Gastrocnemius medialis (tissue), 4 donors: ENCODE data around the gene ANTXR2. TPM values are rescaled to one million over a fixed set of nuclear protein-coding genes. Genes with fewer than 3 reads are reported as not detected.

Experiments used
- ATAC-seq, 2 donors: fragments of 150-250 bp; one replicate each; pipeline ENCODE4 v1.9.1; 2016
- DNase-seq, 2 donors: peaks; one replicate each; pipeline ENCODE4 v3.0.0-alpha.2; 2019
- H3K27ac ChIP-seq, 4 donors: fragments of 200-600 bp; sonication (generic); 1 replicate in 1 of 4; 2 replicates in 3 of 4; pipeline ENCODE4 v1.5.1; 2016 to 2018; ENCODE audit warnings: mild to moderate bottlenecking in 2 of 4, moderate library complexity in 1 of 4
- H3K27me3 ChIP-seq, 3 donors: fragments of 200-600 bp; sonication (generic) in 2 of 3; 1 replicate in 1 of 3; 2 replicates in 2 of 3; pipeline versions ENCODE4 v1.5.1 to v1.6.0; 2016 to 2019; ENCODE audit warnings: mild to moderate bottlenecking in 1 of 3, moderate library complexity in 1 of 3
- H3K36me3 ChIP-seq, 2 donors: fragments of 200-600 bp; sonication (generic) in 1 of 2; one replicate each; pipeline ENCODE4 v1.5.1; 2017 to 2018
- H3K4me1 ChIP-seq, 2 donors: fragments of 200-600 bp; sonication (generic) in 1 of 2; one replicate each; pipeline ENCODE4 v1.5.1; 2016 to 2017; ENCODE audit warnings: mild to moderate bottlenecking in 2 of 2
- H3K4me3 ChIP-seq, 4 donors: fragments of 200-600 bp; sonication (generic) in 3 of 4; 1 replicate in 1 of 4; 2 replicates in 3 of 4; pipeline ENCODE4 v1.5.1; 2016 to 2019; ENCODE audit warnings: mild to moderate bottlenecking in 2 of 4
- H3K9me3 ChIP-seq, 3 donors: fragments of 200-600 bp; sonication (generic) in 2 of 3; 1 replicate in 1 of 3; 2 replicates in 2 of 3; pipeline ENCODE4 v1.5.1; 2016 to 2019
- CTCF ChIP-seq, 5 experiments: fragments of 450-650 bp in 3 of 5; fragments of 200-600 bp in 2 of 5; sonication (generic) in 2 of 5; IDR thresholded peaks in 4 of 5; conservative IDR thresholded peaks in 1 of 5; 1 replicate in 4 of 5; 2 replicates in 1 of 5; pipeline ENCODE4 v1.5.1; 2016 to 2019; ENCODE audit warnings: antibody characterized with exemption in 5 of 5, mild to moderate bottlenecking in 3 of 5, moderate library complexity in 3 of 5
- POLR2A ChIP-seq, 2 donors: fragments of 450-650 bp; IDR thresholded peaks; one replicate each; pipeline ENCODE4 v1.6.1; 2017; ENCODE audit warnings: antibody characterized with exemption in 2 of 2, mild to moderate bottlenecking in 2 of 2, moderate library complexity in 2 of 2
- in situ Hi-C, 4 donors: fragments of 200-750 bp; cut with MboI; loops; one replicate each; pipeline versions ENCODE4 v1.15.0 to v1.8.0; 2017; ENCODE audit warnings: low sequenced_read_pairs in 4 of 4
- intact Hi-C: fragments of 100-400 bp; cut with DNase I; formaldehyde crosslinking; loops from one replicate; pipeline ENCODE4 v1.15.1; 2023; ENCODE audit warnings: low total_unique reads
- total RNA-seq, 4 donors: library from RNA; depleted of rRNA; stranded (reverse); fragments of >200 nt; gene quantifications; one replicate each; pipeline versions ENCODE4 v1.1.0 to v1.2.3, GENCODE V29; 2016

Gene ANTXR2
- total RNA-seq, 4 donors from 2014 or later: 14.5 to 41.0 (median 23.1) TPM

DNA sequence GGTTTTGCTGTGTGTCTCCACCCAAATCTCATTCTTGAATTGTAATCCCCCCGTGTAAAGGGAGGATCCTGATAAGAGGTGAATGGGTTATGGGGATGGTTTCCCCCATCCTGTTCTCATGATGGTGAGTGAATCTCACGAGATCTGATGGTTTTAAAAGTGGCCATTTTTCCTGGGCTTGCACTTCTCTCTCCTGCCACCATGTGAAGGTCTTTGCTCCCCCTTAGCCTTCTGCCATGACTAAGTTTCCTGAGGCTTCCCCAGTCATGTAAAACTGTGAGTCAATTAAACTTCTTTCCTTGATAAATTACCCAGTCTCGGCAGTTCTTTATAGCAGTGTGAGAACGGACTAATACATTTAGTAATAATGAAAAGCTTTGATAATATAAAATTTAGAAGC is 46.9 kb downstream of the ANTXR2 start:
- Histone ChIP-seq H3K27ac (no peak overlapping the region), H3K9me3 (no peaks in the 10 kb centered on the region), H3K4me3 (no peak overlapping the region), H3K27me3 (no peaks in the 10 kb centered on the region), H3K4me1 (no peaks in the 10 kb centered on the region), H3K36me3 (peaks cover 0 to 19% of the 10 kb centered on the region in 2 donors)
- in situ Hi-C loops (no loop called here), intact Hi-C loops (no loop called here)
- ATAC-seq: no peak
- no peak for TF ChIP-seq POLR2A (IDR thresholded peaks at IDR 0.05)
- DNase-seq: no peak

DNA sequence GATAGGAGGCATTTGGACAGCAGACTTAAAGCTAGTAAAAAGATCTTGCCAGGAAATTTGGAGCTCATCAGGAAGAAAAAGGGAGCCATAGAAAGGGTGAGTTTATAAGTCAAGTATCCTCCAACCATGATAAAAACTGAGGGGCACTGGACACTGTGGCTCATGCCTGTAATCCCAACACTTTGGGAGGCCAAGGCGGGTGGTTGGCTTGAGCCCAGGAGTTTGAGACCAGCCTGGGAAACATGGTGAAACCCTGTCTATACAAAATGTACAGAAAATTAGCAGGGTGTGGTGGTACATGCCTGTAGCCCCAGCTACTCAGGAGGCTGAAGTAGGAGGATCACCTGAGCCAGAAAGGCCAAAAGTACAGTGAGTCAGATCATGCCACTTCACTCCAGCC is 48.7 kb downstream of the ANTXR2 start:
- intact Hi-C loops (no loop called here), in situ Hi-C loops (no loop called here)
- ATAC-seq (no peak), DNase-seq (no peak)
- H3K9me3 ChIP-seq: no peaks in the 10 kb centered on the region
- TF ChIP-seq POLR2A (IDR thresholded peaks at IDR 0.05): no peak
- no peak for TF ChIP-seq CTCF (IDR thresholded peaks at IDR 0.05 in 4 of 5, conservative IDR thresholded peaks at IDR 0.05 in 1 of 5)
- H3K27ac ChIP-seq: no peak overlapping the region
- H3K4me3 ChIP-seq: no peak overlapping the region
- H3K36me3 ChIP-seq: peaks cover 0 to 9% of the 10 kb centered on the region in 2 donors
- H3K4me1 ChIP-seq: no peaks in the 10 kb centered on the region
- no peaks in the 10 kb centered on the region for H3K27me3 ChIP-seq

DNA sequence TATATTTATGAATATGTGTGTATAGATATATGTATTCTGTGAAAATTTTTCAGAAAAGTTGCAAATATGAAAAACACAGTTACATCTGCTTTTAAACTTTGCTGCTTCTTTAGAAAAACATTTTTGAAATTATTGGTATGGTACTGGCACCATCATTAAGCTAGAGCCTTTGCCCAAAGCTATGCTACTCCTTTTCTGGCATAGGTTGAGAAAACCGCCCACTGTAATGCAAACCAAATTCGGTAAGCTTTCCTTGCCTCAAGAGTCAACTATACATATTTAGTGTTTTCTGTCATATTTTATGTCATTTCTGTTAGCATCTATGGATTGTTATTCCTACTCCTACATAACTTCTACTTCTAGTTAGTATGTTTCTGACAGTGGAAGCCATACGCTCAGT is 50.7 kb downstream of the ANTXR2 start:
- Histone ChIP-seq H3K36me3 (peaks cover 0 to 5% of the 10 kb centered on the region in 2 donors), H3K4me3 (no peak overlapping the region), H3K27me3 (no peaks in the 10 kb centered on the region), H3K4me1 (no peaks in the 10 kb centered on the region), H3K27ac (no peak overlapping the region), H3K9me3 (no peaks in the 10 kb centered on the region)
- ATAC-seq: no peak
- DNase-seq: no peak
- in situ Hi-C loops: no loop called here
- no peak for TF ChIP-seq CTCF (IDR thresholded peaks at IDR 0.05 in 4 of 5, conservative IDR thresholded peaks at IDR 0.05 in 1 of 5)
- TF ChIP-seq POLR2A (IDR thresholded peaks at IDR 0.05): no peak
- intact Hi-C loops: no loop called here

DNA sequence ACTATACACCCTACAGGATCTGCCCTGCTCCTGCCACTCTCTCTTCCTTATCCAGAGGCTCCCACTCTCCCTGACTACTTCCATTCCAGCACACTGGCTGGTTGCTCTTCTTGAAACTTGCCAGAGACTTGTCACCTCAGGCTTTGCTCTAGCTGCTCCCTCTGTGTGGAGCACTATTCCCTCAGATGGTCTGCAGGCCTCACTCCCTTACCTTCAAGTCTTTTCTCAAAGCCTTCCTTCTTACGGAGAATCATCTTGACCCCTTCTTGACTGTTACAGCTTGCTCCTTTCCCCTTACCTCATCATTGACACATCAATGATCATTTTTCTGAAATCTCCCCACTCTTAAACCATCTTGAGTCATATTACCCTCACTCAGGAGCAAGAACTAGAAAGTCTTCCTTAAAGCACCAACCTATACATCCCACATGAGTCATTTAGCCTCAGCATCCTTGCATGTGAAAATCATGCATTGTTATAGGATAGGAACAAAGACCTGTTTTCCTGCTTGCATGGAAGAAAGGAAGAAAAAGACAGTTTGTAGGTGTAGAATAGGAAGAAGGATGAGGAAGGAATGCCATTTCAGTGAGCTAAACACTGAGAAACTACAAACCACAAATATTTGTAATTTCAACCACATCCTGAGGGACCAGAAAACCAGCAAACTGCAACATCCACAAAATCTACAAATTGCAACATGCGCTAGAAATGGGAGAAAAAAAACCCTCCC is 55.7 kb downstream of the ANTXR2 start:
- TF ChIP-seq POLR2A (IDR thresholded peaks at IDR 0.05) (no peak), CTCF (IDR thresholded peaks at IDR 0.05 in 4 of 5, conservative IDR thresholded peaks at IDR 0.05 in 1 of 5) (no peak)
- in situ Hi-C loops: no loop called here
- ATAC-seq: no peak
- no peak for DNase-seq
- H3K36me3 ChIP-seq: peaks cover 0 to 5% of the 10 kb centered on the region in 2 donors
- peak overlapping the region in 1 of 4 donors; percentile 9 for H3K27ac ChIP-seq
- H3K4me3 ChIP-seq: no peak overlapping the region
- intact Hi-C loops: no loop called here
- H3K4me1 ChIP-seq: no peaks in the 10 kb centered on the region
- no peaks in the 10 kb centered on the region for H3K27me3 ChIP-seq
- no peaks in the 10 kb centered on the region for H3K9me3 ChIP-seq

DNA sequence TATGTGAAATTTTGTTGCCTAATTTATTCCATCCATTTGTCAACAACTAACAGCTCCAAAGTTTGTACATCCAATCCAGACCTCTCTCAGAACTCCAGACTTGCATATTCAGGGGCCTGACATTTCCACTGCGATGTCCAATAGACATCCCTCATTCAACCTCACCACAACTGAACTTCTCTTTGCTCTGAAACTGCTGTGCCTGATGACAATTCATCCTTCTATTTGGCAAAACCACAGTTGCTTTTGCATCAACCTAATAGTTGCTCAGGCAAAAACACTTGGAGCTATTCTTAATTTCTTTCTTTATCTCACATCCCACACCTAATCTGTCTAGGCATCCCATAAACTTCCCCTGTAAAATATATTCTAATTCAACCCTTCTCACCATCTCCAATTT is 56.5 kb downstream of the ANTXR2 start:
- DNase-seq (no peak), ATAC-seq (no peak)
- in situ Hi-C loops: no loop called here
- TF ChIP-seq CTCF (IDR thresholded peaks at IDR 0.05 in 4 of 5, conservative IDR thresholded peaks at IDR 0.05 in 1 of 5) (no peak), POLR2A (IDR thresholded peaks at IDR 0.05) (no peak)
- intact Hi-C loops: no loop called here
- Histone ChIP-seq H3K27me3 (no peaks in the 10 kb centered on the region), H3K4me1 (no peaks in the 10 kb centered on the region), H3K9me3 (no peaks in the 10 kb centered on the region), H3K27ac (no peak overlapping the region), H3K4me3 (no peak overlapping the region), H3K36me3 (peaks cover 0 to 5% of the 10 kb centered on the region in 2 donors)
